ACHN (cell line): Measurements from ENCODE around the gene NPAS2.

Experiments
- DNase-seq: peaks from one replicate; pipeline ENCODE4 v3.0.0-alpha.2; 2015
- in situ Hi-C: cut with HindIII; loops from 2 replicates; pipeline ENCODE4 v1.10.0; 2017; ENCODE audit warnings: low sequenced_read_pairs, low pct_ligation_motif_present, low pct_unique_long_range_greater_than_20kb

NPAS2 gene

GRCh38 chr2:101037161-101037755, 217.3 kb downstream of the NPAS2 start:
- DNase-seq, result no peak
- in situ Hi-C loops, result no loop called here

- peak; percentile 25 for DNase-seq
- in situ Hi-C loops, result no loop called here
Measured at GRCh38 chr2:101038455-101039255, 218.7 kb downstream of the NPAS2 start.

- DNase-seq, result no peak
- in situ Hi-C loops, result no loop called here
Measured at GRCh38 chr2:101040072-101040471, 220.1 kb downstream of the NPAS2 start.

- in situ Hi-C loops, result no loop called here
- no peak for DNase-seq
Measured at GRCh38 chr2:101040761-101041160, 220.8 kb downstream of the NPAS2 start.

- in situ Hi-C loops, result no loop called here
Measured at GRCh38 chr2:101041413-101041812, 221.5 kb downstream of the NPAS2 start.

GRCh38 chr2:101045330-101045729, 225.4 kb downstream of the NPAS2 start:
- DNase-seq, result no peak
- in situ Hi-C loops, result no loop called here

More at GRCh38 chr2:101041413-101041812, 221.5 kb downstream of the NPAS2 start:
- no peak for DNase-seq
